ENCODE measurements around the gene ZNF688. TPM values are rescaled to one million over a fixed set of nuclear protein-coding genes. Genes with fewer than 3 reads are reported as not detected.

ZNF688 gene
- total and polyA plus RNA-seq, 8 donors = 7.6 to 26.4 (median 10.4) TPM

DNA sequence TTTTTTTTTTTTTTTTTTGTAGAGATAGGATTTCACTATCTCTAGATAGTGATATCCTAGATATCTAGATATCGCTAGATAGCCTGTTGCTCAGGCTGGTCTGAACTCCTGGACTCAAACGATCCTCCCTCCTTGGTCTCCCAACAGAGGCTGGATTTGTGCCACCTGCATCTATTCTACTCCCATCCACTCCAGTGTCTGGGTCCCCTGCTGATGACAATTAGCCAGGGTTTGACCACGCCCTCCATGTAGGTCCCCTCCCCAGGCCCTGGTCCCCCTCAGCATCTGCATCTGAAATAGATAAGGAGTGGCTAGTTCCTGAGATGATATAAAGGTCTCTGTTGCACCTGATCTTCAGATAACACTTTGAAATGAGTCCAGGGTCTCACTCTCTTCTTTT, 2.2 kb downstream of the ZNF688 start:
- TF ChIP-seq, protein P1, sequence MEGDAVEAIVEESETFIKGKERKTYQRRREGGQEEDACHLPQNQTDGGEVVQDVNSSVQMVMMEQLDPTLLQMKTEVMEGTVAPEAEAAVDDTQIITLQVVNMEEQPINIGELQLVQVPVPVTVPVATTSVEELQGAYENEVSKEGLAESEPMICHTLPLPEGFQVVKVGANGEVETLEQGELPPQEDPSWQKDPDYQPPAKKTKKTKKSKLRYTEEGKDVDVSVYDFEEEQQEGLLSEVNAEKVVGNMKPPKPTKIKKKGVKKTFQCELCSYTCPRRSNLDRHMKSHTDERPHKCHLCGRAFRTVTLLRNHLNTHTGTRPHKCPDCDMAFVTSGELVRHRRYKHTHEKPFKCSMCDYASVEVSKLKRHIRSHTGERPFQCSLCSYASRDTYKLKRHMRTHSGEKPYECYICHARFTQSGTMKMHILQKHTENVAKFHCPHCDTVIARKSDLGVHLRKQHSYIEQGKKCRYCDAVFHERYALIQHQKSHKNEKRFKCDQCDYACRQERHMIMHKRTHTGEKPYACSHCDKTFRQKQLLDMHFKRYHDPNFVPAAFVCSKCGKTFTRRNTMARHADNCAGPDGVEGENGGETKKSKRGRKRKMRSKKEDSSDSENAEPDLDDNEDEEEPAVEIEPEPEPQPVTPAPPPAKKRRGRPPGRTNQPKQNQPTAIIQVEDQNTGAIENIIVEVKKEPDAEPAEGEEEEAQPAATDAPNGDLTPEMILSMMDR (IDR thresholded peaks at IDR 0.05) = no peak
- 95% methylated on average over 3 of the region's 3 CpGs for WGBS, 2 donors
- Histone ChIP-seq H3K9me3 (no peaks in the 10 kb centered on the region), H3K27me3 (no peaks in the 10 kb centered on the region), H3K4me3 (no peak overlapping the region), H3K36me3 (no peaks in the 10 kb centered on the region), H3K4me1 (peaks cover 0 to 12% (median 11%) of the 10 kb centered on the region in 3 donors), H3K27ac (no peak overlapping the region)
- no peak for FAIRE-seq
- intact Hi-C loops (cut with DNase I) = no loop called here
- no peak for ATAC-seq
- no peak for DNase-seq

DNA sequence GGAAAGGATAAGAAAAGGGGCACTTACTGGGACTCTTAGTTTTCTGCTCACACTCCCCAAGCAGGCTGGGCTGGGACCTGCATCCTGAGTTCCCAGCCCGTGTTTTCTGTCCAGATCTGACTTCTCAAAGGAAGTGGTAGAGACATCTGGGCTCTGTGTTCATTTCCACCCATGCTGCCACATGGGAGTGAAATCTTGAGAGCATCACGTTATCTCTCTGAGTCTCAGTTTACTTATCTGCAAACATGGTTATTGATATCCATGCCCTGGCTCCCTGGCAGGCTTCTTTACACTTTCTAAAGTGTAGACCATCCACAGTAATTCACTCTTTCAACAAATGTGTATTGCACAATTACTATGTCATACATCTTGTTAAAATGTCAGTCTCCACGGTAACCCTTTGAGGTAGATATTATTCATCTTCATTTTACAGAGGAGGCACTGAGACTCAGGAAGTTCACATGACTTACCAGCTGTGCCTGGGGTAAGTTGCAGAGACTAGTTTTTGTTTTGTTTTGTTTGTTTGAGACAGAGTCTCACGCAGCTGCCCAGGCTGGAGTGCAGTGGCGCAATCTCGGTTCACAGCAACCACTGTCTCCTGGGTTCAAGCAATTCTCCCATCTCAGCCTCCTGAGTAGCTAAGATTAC, 3.4 kb downstream of the ZNF688 start:
- Histone ChIP-seq H3K36me3 (no peaks in the 10 kb centered on the region), H3K9me3 (no peaks in the 10 kb centered on the region), H3K4me1 (peaks cover 0 to 12% (median 11%) of the 10 kb centered on the region in 3 donors), H3K27ac (peak overlapping the region in 2 of 4 donors; percentile 33 to 47), H3K4me3 (no peak overlapping the region), H3K27me3 (no peaks in the 10 kb centered on the region)
- TF ChIP-seq, protein P1 (IDR thresholded peaks at IDR 0.05) = no peak
- DNase-seq = no peak
- no peak for FAIRE-seq
- 62 to 66% methylated on average over 6 of the region's 6 CpGs for WGBS, 2 donors
- ATAC-seq = no peak
- intact Hi-C loops (cut with DNase I) = no loop called here

DNA sequence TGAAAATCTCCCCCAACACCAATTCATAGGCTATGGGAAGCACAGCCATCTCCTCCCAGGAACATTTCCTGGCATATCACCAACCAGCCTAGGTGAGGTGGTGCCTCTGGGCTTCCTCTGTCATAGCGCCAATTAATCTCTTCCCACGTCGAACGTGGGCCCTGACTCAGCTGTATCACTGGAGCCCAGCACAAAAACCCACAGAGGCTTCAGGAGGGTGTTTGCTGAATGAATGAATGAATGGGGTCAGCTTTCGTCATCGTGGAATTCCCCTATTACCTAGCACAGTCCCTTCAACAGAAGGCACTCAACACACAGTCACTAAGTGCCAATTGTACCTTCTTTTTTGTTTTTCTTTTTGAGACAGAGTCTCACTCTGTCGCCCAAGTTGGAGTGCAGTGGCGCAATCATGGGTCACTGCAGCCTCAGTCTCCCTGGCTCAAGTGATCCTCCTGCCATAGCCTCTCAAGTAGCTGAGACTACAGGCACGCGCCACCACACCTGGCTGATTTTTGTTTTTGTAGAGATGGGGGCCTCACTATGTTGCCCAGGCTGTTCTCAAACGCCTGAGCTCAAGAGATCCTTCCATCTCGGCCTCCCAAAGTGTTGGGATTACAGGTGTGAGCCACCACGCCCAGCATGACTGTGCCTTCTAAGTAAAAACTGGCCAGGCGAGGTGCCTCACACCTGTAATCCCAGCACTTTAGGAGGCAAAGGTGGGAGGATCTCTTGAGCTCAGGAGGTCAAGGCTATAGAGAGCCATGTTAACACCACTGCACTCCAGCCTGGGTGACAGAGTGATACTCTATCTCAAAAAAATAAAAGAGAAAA, 4.1 kb downstream of the ZNF688 start:
- TF ChIP-seq, protein P1 (IDR thresholded peaks at IDR 0.05) = no peak
- no peak for FAIRE-seq
- WGBS, 2 donors = 71 to 75% methylated on average over 14 of the region's 14 CpGs
- no peak overlapping the region for H3K4me3 ChIP-seq
- peak in 1 of 4 donors; percentile 3 for ATAC-seq
- H3K27me3 ChIP-seq = no peaks in the 10 kb centered on the region
- intact Hi-C loops (cut with DNase I) = no loop called here
- no peaks in the 10 kb centered on the region for H3K9me3 ChIP-seq
- peak overlapping the region in 2 of 4 donors; percentile 33 to 47 for H3K27ac ChIP-seq
- DNase-seq = no peak
- no peaks in the 10 kb centered on the region for H3K36me3 ChIP-seq
- H3K4me1 ChIP-seq = peaks cover 0 to 8% (median 8%) of the 10 kb centered on the region in 3 donors

DNA sequence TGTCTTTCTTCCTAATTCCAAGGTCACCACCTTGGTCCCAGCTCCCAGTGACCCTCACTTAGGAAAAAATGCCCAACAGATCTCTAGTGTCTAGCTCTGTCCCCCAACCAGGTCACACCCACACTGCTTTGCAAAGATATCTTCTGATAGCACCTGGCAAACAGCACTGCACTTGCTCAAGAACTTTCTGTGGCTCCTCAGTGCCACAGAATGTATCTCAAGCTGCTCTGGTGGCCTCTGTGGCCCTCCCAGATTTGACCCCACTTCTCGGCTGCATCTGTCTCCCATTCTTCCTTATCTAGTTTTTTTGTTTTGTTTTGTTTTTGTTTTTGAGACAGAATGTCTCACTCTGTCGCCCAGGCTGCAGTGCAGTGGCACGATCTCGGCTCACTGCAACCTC, 5.0 kb downstream of the ZNF688 start:
- WGBS, 2 donors = 81 to 91% methylated on average over 4 of the region's 4 CpGs
- TF ChIP-seq, protein P1 (IDR thresholded peaks at IDR 0.05) = no peak

More for the DNA sequence above, 5.0 kb downstream of the ZNF688 start:
- DNase-seq (no peak), ATAC-seq (no peak), FAIRE-seq (no peak)
- H3K27me3 ChIP-seq = no peaks in the 10 kb centered on the region
- intact Hi-C loops (cut with DNase I) = no loop called here
- H3K9me3 ChIP-seq = no peaks in the 10 kb centered on the region
- H3K36me3 ChIP-seq = no peaks in the 10 kb centered on the region
- H3K27ac ChIP-seq = no peak overlapping the region
- H3K4me1 ChIP-seq = peaks cover 0 to 7% (median 6%) of the 10 kb centered on the region in 3 donors
- no peak overlapping the region for H3K4me3 ChIP-seq
